ELF-1 (cell line): ENCODE measurements around the gene DGKB.

ENCODE experiments used
- DNase-seq: peaks from one replicate; pipeline ENCODE4 v3.0.0-alpha.2; 2016; ENCODE audit warnings: low read depth, low spot score

The DGKB gene

GRCh38 chr7:14389595-14389994, 513.0 kb downstream of the DGKB start:
- no peak for DNase-seq

- DNase-seq: no peak
Measured at GRCh38 chr7:14389181-14389591, 513.4 kb downstream of the DGKB start.

- DNase-seq: no peak
Measured at GRCh38 chr7:14385074-14385473, 517.5 kb downstream of the DGKB start.

DNA sequence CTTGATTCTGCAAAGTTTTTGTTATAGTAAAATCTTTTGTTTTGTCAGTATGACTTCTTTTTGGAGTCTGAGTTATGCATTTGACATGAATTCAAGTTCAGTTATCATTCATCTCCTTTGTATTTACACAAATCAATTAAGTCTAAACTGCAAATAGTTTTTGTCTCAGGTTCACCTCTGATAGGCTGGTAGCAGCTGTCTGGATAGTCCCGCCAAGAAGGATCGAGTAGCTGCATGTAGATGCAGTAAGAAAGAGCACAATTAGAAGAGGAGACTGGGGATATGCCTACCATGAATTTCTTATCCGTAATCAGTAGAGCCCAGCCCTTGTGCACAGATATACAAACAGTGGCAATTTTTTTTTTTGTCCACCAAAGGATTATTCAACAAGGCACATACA, 520.6 kb downstream of the DGKB start:
- DNase-seq: no peak

DNA sequence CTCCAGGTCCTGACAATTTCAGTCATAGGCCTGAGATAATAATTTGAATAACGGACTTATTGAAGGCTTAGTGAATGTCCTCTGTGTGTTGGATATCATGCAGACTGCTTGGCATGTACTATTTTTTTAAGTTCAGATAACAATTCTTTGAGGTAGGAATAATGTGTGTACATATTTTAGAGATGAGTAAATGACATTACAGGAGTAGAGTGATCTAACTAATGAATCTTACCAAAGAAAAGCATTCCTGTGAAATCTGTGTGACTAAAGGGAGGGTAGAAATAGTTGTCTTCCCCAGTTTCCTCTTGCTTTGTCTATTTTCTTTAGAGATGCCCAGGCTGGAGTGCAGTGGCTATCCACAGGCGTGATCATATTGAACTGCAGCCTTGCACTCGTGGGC, 521.2 kb downstream of the DGKB start:
- no peak for DNase-seq

DNA sequence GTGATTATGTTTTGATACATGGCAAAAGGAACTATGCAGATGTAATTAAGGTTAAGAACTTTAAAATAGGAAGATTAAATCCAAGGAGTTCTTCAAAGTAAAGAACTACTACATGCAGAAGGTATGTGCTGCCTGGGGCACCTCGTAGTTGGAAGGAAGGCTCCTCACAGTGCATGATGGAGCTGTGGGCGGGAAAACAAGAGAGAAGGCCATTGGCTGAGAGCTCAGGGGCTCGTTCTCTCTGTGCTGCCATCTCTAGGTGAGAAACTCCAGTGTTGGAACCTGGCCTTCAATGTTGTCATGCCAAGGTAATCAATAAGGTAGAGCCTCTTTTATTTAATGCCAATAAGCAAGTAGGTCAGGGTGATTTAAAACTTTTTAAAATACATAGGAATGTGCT, 521.7 kb downstream of the DGKB start:
- peak; percentile 32 for DNase-seq

DNA sequence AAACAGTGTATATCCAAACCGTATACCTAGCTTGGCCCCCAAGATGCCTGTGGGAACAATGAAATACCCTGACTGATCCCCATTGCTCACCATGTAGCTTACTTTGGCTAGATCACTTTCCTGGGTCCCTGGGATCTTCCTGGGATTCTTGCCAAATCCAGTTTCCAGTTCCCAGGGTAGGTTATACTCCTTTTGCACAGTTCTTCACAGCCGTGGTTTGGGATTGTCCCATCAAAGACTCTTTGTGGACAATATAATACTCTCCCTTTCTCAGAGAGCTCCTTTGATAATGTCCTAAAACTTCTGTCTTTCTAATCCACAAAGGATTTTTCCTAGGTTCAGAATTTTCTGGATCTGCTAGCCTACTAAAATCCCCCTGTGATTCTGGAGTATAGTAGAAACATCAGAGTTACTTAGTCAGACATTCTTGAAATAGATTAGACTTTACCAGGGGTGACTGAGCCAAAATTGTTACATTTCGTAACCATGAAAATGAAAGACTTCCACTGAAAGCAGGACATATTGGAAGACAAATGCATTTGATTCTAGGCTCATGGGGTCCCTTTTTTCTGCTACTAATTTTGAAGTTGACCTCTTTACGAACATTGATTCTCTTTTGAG, 524.8 kb downstream of the DGKB start:
- DNase-seq: no peak

DNA sequence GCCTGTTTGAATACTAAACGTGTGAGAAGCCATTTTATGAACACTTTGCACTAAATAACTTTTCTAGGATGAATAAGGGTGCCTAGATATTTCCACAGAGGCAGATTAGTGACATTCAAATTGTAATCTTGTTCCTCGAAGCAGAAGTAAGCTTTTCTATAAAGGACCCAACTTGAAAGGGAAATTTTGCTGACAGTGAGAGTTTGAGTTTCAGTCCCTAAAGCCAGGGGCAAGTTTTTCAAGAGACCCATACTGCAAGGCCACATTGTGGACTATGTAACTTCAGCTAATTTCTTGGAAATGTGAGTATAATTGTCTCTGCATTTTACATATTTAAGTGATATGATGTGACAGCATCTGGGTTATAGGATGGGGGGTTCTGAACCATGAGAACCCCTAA, 525.8 kb downstream of the DGKB start:
- DNase-seq: no peak

DNA sequence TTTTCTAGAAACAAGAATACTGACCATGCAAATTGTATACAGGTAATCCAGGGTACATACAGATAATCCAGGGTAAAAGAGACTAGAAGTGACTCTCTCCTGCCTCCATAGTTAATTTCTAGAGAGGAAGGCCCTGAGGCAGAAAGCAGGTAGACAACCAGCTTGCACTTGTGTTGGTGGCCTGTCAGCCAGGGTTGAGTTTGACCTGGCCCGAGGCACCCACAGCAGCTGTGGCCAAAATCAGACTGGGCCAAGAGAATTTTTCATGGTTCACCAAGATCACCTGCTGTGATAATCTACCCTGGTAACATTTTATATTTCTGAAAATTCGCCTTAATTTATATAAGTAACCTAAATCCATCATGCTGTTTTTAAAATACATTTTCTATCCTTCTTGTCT, 526.6 kb downstream of the DGKB start:
- no peak for DNase-seq

DNA sequence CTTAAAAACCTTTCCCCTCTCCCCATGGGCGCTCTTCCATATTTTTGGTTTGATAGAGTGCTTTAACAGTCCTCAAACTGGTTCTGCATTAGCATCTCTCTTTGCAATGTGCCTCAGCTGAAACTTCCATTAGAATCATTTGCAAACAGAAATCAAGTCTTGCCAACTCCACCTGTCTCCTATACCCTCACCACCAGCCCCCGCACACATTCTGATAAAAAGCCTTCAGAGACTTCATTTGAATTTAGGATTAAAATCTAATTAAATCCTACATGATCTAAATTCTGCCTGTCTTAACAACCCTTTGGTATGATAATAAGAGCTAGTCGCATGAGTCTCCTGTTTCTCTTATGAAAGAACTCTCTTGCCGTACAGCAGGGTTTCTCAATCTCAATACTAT, 528.2 kb downstream of the DGKB start:
- no peak for DNase-seq

DNA sequence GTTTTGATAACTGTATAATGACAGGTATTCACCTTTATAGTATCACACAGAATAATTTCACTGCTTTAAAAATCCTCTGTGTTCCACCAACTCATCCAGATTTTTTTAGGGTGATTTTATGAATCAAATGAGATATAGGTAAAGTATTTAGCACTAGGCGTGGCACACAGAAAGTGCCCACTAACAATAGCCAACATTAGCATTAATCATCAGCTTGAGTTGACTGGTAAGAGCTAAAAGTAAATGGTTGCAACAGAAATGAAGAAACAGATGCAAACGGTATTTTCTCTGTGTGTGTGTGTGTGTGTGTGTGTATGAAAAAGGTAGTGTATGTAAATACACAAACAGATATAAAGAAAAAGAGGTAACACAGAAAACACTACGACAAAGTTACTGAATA, 534.3 kb downstream of the DGKB start:
- no peak for DNase-seq

GRCh38 chr7:14351167-14351566, 551.4 kb downstream of the DGKB start:
- no peak for DNase-seq

GRCh38 chr7:14341200-14341775, 561.3 kb downstream of the DGKB start:
- no peak for DNase-seq

GRCh38 chr7:14340393-14341074, 562.0 kb downstream of the DGKB start:
- no peak for DNase-seq

DNA sequence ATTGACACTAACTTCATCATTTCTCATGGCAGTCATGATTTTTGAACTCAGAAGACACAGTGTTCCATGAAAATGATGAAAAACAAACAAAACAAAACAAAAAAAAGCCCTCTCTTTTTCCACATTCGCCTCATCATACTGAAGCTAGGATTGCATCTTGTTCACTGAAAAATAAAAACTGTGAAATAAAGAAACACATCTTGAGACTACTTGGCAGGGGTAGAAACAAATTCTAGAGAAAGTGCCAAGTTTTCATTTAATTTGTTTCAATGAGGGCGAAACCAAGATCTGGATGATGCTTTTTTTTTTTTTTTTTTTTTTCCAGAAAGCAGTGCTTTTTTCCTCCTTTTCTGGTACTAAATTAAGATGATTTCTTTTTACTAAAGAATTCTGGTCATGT, 562.7 kb downstream of the DGKB start:
- DNase-seq: no peak

- no peak for DNase-seq
Measured at GRCh38 chr7:14336256-14336655, 566.3 kb downstream of the DGKB start.

GRCh38 chr7:14332155-14332554, 570.4 kb downstream of the DGKB start:
- DNase-seq: no peak

DNA sequence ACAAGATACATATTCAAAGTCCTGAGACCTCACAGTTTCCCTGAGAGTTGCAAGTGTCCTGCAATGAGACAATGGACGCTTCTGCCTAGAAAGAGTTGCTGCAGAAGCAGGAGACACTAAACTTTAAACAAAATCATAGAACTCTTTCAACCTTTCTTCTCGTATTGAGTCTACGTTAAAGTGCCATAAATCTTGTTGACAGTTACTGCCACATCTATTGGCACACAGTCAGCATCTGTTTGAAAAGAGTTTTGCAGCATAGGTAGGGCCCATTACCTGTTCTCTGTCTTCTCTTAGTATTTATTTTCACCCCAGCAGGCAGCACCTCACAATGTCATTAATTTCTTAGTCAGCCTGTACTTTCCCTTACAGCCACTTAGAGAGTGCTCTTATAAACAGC, 577.8 kb downstream of the DGKB start:
- DNase-seq: no peak

- DNase-seq: no peak
Measured at GRCh38 chr7:14322724-14323123, 579.8 kb downstream of the DGKB start.

GRCh38 chr7:14321947-14322346, 580.6 kb downstream of the DGKB start:
- DNase-seq: no peak

GRCh38 chr7:14309432-14309831, 593.1 kb downstream of the DGKB start:
- no peak for DNase-seq

GRCh38 chr7:14305233-14305866, 597.2 kb downstream of the DGKB start:
- no peak for DNase-seq

GRCh38 chr7:14303536-14303935, 599.0 kb downstream of the DGKB start:
- DNase-seq: no peak
